RPMI8226 (cell line): ENCODE results near the gene SDHD.

Source experiments
- DNase-seq: peaks from one replicate; pipeline ENCODE4 v3.0.0-alpha.2; 2015

The SDHD gene

DNA sequence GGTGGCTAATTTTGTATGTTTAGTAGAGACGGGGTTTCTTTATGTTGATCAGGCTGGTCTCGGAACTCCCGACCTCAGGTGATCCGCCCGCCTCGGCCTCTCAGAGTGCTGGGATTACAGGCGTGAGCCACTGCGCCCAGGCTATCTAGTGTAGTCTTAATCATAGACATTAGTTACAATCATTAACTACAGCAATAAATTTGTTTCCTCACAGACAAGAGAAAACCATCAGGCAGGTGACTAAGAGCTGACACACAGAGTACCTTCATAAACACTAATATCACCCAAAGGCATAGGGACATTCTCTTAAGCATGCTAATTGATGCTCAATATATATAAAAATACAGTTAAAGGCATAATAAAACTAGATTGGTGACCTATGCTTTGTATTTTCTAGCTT is 19.4 kb downstream of the SDHD start:
- no peak for DNase-seq

DNA sequence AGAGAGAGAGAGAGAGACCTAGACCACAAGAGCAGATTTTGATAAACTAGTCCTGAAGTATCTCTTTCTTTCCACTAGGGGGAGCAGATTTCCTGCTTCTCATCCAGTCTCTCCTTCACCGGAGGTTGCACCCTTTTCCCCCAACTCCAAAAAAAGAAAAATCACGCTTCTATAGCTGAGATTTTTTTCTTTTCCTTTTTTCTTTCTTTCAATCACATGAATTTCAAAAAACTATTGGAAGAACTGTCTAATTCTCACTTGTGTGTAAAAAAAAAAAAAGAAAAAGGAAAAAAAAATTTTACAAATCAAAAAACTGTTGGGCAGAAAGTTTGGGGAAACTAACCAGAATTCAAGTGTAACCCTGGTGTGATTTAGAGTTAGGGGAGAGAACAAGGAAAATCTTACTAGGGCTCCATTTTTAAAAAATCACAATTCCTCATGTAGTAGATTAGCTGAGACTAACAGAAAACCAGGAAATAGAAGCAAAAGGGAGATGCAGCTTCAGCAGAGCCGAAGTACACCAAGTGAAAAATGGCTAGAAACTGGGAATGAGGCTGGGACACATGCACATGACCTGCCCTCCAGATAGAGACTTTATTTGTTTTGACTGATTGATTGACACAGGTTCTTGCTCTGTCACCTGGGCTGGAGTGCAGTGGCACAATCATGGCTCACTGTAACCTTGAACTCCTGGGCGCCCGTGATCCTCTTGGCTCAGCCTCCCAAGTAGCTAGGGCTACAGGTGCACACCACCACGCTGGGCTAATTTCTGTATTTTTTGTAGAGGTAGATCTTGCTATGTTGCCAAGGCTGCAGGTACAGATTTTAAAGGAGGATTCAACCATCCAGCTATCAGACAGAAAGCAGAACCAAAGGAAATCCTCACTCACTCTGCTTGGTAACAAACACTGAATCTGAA is 27.1 kb downstream of the SDHD start:
- peak; percentile 55 for DNase-seq

DNA sequence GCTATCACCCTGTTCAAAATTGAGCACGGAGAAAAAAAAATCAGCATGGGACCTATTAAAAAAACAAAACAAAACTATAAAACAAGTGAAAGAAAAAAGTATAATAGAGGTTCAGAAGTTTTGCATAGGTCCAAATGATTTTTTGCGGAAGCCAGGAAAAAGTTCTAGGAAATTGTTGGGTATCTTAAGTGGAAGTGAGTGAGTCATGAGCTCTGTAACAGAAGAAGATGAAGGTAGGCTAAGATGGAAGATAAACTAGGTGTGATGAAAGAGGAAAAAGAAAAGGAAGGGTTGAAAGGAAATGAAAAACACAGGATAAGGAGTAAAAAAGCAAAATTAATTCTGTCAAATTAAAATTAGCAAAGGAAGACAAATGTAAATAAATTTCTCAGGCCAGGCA is 27.8 kb downstream of the SDHD start:
- DNase-seq: no peak

DNA sequence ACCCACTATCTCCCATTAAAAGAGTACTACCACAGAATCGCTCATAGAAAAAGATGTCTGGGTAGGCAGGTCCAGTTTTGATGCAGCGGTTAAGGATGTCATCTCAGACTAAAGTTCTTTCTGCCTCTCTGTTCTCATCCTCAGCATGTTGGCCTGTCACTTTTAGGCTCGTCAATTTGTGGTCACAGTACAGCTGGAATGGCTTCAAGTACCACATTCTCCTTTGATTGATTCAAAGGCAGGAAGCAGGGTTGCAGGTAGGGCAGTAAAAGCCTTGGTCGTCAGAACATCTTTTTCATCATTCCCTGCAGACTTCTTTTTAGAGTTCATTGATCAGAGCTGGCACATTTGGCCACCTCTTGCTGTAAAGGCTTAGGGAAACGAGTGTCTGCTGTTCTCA is 28.7 kb downstream of the SDHD start:
- no peak for DNase-seq

DNA sequence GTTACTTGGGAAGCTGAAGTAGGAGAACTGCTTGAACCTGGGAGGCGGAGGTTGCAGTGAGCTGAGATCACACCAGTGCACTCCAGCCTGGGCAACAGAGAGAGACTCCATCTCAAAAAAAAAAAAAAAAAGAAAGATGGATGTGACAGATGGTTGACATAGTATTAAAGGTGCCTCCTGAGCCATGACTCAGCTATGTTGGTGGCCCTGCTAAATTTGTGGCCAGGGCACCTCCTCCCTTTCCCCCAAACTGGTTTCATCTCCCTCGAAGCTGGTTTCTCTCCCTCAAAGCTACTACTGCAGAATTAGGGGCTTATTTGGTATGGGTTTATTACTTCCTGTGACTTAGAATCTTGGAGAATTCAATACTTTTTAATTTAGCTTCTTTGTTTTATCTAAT is 31.5 kb downstream of the SDHD start:
- peak; percentile 44 for DNase-seq

DNA sequence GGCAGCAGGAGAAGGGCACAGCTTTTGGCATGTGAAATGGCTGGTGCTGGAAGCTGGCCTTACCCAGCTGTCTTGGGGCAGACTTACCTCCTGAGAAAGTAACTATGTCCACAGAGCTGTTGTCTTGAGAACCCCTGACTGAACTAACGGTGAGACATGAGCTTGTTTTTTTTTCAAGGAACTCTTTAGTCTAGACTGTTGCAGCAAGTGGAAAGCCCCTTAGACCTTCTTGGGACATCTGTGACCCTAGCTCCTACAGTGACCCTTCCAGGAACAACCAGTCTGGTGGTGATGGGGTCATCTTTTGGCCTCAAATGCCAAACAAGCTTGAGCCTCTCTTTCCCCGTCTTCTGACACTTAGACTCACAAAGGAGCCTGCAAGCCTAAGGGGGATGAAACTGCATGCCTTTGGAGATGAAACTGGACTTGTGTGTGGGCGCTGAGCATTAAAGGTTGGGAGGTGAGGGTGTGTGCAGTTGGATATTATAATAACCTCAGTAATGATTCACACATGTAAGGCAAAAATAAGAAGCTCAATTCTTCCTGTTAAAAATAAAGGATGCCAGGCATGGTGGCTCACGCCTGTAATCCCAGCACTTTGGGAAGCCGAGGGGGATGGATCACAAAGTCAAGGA is 35.4 kb downstream of the SDHD start:
- no peak for DNase-seq

DNA sequence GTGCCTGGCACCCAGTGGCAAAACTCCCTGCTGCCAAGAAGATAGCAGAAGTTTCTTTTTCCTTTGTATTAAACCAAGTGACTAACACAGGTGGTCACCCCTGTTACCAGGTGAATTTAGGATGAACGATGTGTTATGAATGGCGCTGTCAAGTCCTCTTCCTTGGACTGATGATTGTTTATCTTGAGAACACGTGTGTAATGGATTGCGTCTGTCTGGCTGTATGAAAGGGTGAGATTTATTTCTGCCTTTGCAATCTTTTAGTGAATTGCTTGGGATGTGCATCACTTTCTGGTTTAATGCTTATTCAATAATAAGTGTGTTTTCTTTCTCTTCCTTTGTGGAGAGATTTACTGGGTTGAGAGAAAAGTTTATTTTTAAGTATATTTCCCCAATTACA is 36.5 kb downstream of the SDHD start:
- DNase-seq: no peak

DNA sequence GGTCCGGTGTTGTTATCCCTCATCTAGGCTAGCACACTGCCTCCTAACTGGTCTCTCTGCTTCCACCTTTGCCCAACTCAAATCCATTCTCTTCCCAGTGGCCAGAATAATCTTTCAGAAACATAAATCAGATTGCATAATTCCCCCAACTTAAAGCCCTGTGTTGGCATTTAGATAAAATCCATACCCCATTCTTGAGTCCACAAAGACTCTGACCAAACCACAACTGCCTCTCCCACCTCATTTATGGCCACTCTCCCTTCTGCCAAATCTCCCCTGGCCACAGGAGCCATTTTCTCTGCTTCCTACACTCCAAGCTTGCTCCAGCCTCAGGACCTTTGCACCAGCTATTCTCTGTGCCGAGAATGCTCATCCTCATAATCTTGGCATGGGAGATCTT is 40.4 kb downstream of the SDHD start:
- DNase-seq: no peak

DNA sequence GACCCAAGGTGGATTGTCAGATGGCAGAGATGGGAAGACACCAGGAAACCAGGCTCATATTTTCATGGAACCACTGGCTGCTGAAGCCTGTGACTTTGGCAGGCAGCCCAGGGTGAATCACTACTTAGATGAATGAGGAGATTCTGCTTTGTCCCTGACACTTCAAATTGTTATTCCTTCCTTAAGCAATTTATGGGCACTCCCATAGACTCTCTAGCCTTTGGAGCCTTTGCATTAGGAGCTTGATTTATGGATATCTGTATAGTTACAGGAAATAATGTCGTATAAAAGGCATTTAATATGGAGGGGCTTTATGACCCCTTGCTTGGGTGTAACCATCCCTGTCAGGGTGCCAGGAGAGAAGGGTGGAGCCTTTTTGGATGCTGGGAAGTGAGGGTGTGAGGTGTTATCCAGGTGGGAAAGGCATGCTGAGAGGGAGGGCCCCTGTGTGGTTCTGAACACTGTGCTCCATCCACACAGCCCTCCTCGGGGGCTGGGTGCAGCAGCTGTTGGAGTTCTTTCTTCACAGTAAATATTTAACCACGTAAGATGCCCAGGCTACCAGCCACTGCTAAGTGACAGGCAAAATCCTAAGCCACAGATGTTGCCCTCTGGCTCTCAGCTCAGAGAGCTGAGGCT is 41.9 kb downstream of the SDHD start:
- peak; percentile 44 for DNase-seq

DNA sequence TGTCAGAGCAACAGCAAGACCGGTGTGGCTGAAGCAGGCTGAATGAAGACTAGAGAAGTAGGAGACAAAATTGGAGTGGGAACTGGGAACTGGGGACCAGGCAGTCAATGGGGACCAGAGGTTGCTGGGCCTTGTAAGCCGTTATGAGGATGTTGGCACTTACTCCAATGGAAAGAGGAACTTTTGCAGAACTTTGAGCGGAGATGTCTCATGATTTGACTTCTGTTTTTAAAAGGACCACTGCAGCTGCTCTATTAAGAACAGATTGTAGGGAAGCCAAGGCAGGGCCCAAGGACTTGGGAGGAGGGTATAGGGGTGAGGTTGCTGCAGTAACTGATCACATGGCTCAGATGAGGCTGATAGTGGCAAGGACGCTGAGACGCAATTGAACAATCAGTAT is 43.0 kb downstream of the SDHD start:
- DNase-seq: no peak

DNA sequence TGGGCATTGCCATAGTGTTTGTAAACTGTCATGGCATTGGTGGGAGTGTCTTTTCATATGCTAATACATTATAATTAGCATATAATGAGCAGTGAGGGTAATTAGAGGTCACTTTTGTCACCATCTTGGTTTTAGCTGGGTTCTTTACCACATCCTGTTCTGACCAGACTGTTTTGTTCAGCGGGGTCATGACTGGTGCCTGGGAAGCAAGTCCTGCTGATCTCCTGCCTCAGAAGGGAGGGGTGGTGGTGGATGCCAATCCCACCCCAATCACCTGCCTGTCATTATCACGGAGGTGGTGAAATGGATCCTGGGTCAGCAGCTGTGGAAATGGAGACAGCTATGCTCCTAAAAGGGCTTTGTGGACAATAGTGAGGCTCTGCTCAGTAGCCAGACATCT is 46.1 kb downstream of the SDHD start:
- peak; percentile 73 for DNase-seq

DNA sequence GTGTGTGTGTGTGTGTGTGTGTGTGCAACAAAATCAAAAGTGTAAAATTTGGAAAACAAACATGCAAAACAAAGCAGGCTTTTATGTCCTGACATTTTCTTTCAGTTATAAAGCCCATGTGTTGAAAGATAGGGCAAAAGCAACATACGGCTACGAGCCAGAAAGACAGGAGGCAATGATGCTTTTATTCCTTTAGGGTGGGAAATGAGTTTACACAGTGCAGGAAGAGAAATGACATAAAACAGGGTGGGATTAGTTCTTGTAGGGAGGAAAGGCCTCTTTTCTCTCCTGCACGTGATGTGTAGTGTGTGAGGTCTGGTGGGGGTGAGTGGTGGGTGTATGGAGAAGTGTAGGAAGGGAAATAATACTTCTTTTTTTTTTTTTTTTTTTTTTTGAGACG is 47.8 kb downstream of the SDHD start:
- no peak for DNase-seq

DNA sequence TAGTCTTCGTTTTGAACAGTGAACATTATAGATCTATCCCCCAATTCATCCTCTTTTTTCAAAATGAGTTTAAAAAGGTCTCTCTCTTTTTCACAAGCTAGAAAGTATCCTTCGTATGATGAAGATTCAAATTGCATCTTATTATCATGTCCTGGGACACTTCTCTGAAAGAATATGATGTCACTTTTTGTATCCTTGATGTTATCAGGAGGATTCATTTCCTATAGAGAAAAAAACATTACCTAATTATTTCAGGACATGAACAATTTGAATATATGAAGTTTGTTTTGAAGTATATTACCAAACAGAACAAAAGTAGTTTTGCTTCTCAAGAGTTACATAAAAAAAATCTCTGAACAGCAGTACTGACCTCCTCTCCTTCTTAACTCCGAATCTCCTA is 56.9 kb downstream of the SDHD start:
- no peak for DNase-seq
